H9 (cell line): Measurements from ENCODE around the gene C1QL1. TPM values are rescaled to one million over a fixed set of nuclear protein-coding genes. Genes with fewer than 3 reads are reported as not detected.
"Not testable (repeated sequence)": the region's sequence is repeated elsewhere in the genome, so short reads cannot be mapped to it uniquely, and the experiment has no call there.

ENCODE experiments used
- DNase-seq: peaks from one replicate; pipeline ENCODE4 v3.0.0-alpha.2; 2017
- H2AFZ ChIP-seq: one replicate; pipeline ENCODE4 v1.6.1; 2013; ENCODE audit warnings: mild to moderate bottlenecking, low read length, control low read depth, moderate library complexity
- H2AK5ac ChIP-seq: 2 replicates; pipeline ENCODE4 v1.6.1; 2013; ENCODE audit warnings: low read length, control low read depth, mixed read lengths; ENCODE audit not compliant: insufficient read length
- H2BK120ac ChIP-seq: one replicate; pipeline ENCODE4 v1.6.1; 2013; ENCODE audit warnings: low read depth, mild to moderate bottlenecking, low read length, control low read depth, inconsistent platforms; ENCODE audit not compliant: poor library complexity, severe bottlenecking
- H2BK12ac ChIP-seq: 2 replicates; pipeline ENCODE4 v1.6.1; 2013; ENCODE audit warnings: low read length, control low read depth, mixed read lengths, low read depth; ENCODE audit not compliant: insufficient read length
- H2BK15ac ChIP-seq: 2 replicates; pipeline ENCODE4 v1.6.1; 2013; ENCODE audit warnings: low read depth, low read length, control low read depth
- H2BK20ac ChIP-seq: one replicate; pipeline ENCODE4 v1.6.1; 2013; ENCODE audit warnings: low read depth, mild to moderate bottlenecking, low read length, control low read depth, inconsistent platforms; ENCODE audit not compliant: poor library complexity, severe bottlenecking
- H2BK5ac ChIP-seq: 2 replicates; pipeline ENCODE4 v1.6.1; 2013; ENCODE audit warnings: low read length, control low read depth, mixed read lengths; ENCODE audit not compliant: insufficient read length
- H3K14ac ChIP-seq: 2 replicates; pipeline ENCODE4 v1.6.1; 2013; ENCODE audit warnings: low read length, control low read depth; ENCODE audit not compliant: insufficient read depth
- H3K18ac ChIP-seq: 2 replicates; pipeline ENCODE4 v1.6.1; 2013; ENCODE audit warnings: low read depth, mild to moderate bottlenecking, mixed read lengths, low read length, control low read depth; ENCODE audit not compliant: insufficient read length
- H3K23ac ChIP-seq: 2 replicates; pipeline ENCODE4 v1.6.1; 2013; ENCODE audit warnings: low read length, control low read depth, mixed read lengths, low read depth; ENCODE audit not compliant: insufficient read length
- H3K23me2 ChIP-seq: 2 replicates; pipeline ENCODE4 v1.6.1; 2013; ENCODE audit warnings: low read depth, mild to moderate bottlenecking, mixed read lengths, low read length, control low read depth; ENCODE audit not compliant: insufficient read length, poor library complexity, severe bottlenecking
- H3K27ac ChIP-seq: 2 replicates; pipeline ENCODE4 v1.5.1; 2013; ENCODE audit warnings: low read length, control low read depth, mixed read lengths, low read depth; ENCODE audit not compliant: insufficient read length
- H3K27me3 ChIP-seq: 2 replicates; pipeline ENCODE4 v1.6.1; 2013; ENCODE audit warnings: low read length, control low read depth, inconsistent platforms; ENCODE audit not compliant: insufficient read depth
- H3K4ac ChIP-seq: 2 replicates; pipeline ENCODE4 v1.6.1; 2013; ENCODE audit warnings: low read depth, mild to moderate bottlenecking, control low read depth, inconsistent platforms, low read length, moderate library complexity
- H3K4me1 ChIP-seq: 2 replicates; pipeline ENCODE4 v1.6.1; 2013; ENCODE audit warnings: low read length, control low read depth, inconsistent platforms; ENCODE audit not compliant: insufficient read depth
- H3K4me2 ChIP-seq: 2 replicates; pipeline ENCODE4 v1.6.1; 2013; ENCODE audit warnings: low read length, control low read depth, mixed read lengths; ENCODE audit not compliant: insufficient read length, insufficient read depth
- H3K56ac ChIP-seq: 2 replicates; pipeline ENCODE4 v1.6.1; 2013; ENCODE audit warnings: low read depth, mild to moderate bottlenecking, mixed read lengths, low read length, control low read depth; ENCODE audit not compliant: insufficient read length
- H3K79me1 ChIP-seq: 2 replicates; pipeline ENCODE4 v1.6.1; 2013; ENCODE audit warnings: low read depth, mild to moderate bottlenecking, moderate library complexity, low read length, control low read depth, inconsistent platforms; ENCODE audit not compliant: insufficient read depth, poor library complexity, severe bottlenecking
- H3K79me2 ChIP-seq: 2 replicates; pipeline ENCODE4 v1.6.1; 2013; ENCODE audit warnings: low read length, control low read depth, inconsistent platforms; ENCODE audit not compliant: insufficient read depth
- H3K9ac ChIP-seq: 2 replicates; pipeline ENCODE4 v1.6.1; 2013; ENCODE audit warnings: low read length, control low read depth, mixed read lengths; ENCODE audit not compliant: insufficient read length; ENCODE audit errors: extremely low read depth
- H3K9me3 ChIP-seq: one replicate; pipeline ENCODE4 v1.6.1; 2013; ENCODE audit warnings: low read depth, low read length, inconsistent platforms; ENCODE audit not compliant: control insufficient read depth
- H3T11ph ChIP-seq: one replicate; pipeline ENCODE4 v1.6.1; 2013; ENCODE audit warnings: mild to moderate bottlenecking, low read length, control low read depth, inconsistent platforms
- H4K20me1 ChIP-seq: one replicate; pipeline ENCODE4 v1.6.1; 2013; ENCODE audit not compliant: control insufficient read depth, insufficient read length, insufficient read depth
- H4K5ac ChIP-seq: 2 replicates; pipeline ENCODE4 v1.6.1; 2013; ENCODE audit warnings: low read depth, mild to moderate bottlenecking, mixed read lengths, low read length, control low read depth; ENCODE audit not compliant: insufficient read length
- H4K8ac ChIP-seq: replicated peaks from 2 replicates; pipeline ENCODE4 v1.6.1; 2013; ENCODE audit warnings: low read length, control low read depth, mixed read lengths, low read depth; ENCODE audit not compliant: insufficient read length
- H4K91ac ChIP-seq: 2 replicates; pipeline ENCODE4 v1.6.1; 2013; ENCODE audit warnings: low read depth, mild to moderate bottlenecking, moderate library complexity, mixed read lengths, low read length, control low read depth; ENCODE audit not compliant: insufficient read length
- H3K27ac Mint-ChIP-seq, 3 experiments: 2 replicates in 2 of 3; 3 replicates in 1 of 3; pipeline ENCODE4 v1.8.0; 2020 to 2021; ENCODE audit warnings: mixed read lengths in 3 of 3, mild to moderate bottlenecking in 1 of 3, moderate library complexity in 1 of 3
- H3K27me3 Mint-ChIP-seq: 2 replicates; pipeline ENCODE4 v1.8.0; 2021; ENCODE audit warnings: low read depth, mild to moderate bottlenecking, moderate library complexity, mixed read lengths
- H3K36me3 Mint-ChIP-seq, 3 experiments: 2 replicates in 2 of 3; 3 replicates in 1 of 3; pipeline ENCODE4 v1.8.0; 2020 to 2021; ENCODE audit warnings: low read depth in 3 of 3, mixed read lengths in 3 of 3; ENCODE audit not compliant: insufficient read depth in 1 of 3
- H3K4me1 Mint-ChIP-seq, 2 experiments: 2 replicates each; pipeline ENCODE4 v1.8.0; 2020; ENCODE audit warnings: mixed read lengths in 2 of 2
- H3K4me3 Mint-ChIP-seq, 2 experiments: 2 replicates in 1 of 2; 3 replicates in 1 of 2; pipeline ENCODE4 v1.8.0; 2020 to 2021; ENCODE audit warnings: mild to moderate bottlenecking in 2 of 2, mixed read lengths in 2 of 2, moderate library complexity in 1 of 2
- H3K9me3 Mint-ChIP-seq, 2 experiments: 2 replicates in 1 of 2; 3 replicates in 1 of 2; pipeline ENCODE4 v1.8.0; 2020; ENCODE audit warnings: mild to moderate bottlenecking in 2 of 2, mixed read lengths in 2 of 2, moderate library complexity in 1 of 2
- WGBS: extraction: QIAGEN DNeasy Blood & Tissue Kit; methylation state at CpG from one replicate; pipeline ENCODE4 v1.1.7; 2013; ENCODE audit warnings: missing lambda C conversion rate, low lambda C conversion rate, mixed read lengths; ENCODE audit not compliant: insufficient read length; ENCODE audit errors: extremely low coverage; 5-methylcytosine and 5-hydroxymethylcytosine counted together
- total RNA-seq: library from RNA; stranded (reverse); gene quantifications from 2 replicates; pipeline ENCODE4 v1.2.1, GENCODE V29; 2021
- TF ChIP-seq, protein P1 (sequence below): fragments of 200-600 bp; sonication (generic); conservative IDR thresholded peaks from 3 replicates; pipeline ENCODE4 v1.8.0; 2021; ENCODE audit warnings: antibody characterized with exemption, mild to moderate bottlenecking

Gene C1QL1
- total RNA-seq, 1 experiment from 2014 or later: 6.0 TPM

GRCh38 chr17:44947461-44948314, 20.4 kb downstream of the C1QL1 start, which contains the start of gene KIF18B:
TSS of gene KIF18B (minus strand) at chr17:44947773. CDS start at chr17:44936344, 11,429 bp downstream.
- Histone ChIP-seq H3K27me3 (no peaks in the 10 kb centered on the region), H3K4ac (no peak within 1 kb of the TSS; the same call in 1 of the 2 replicates), H3K79me2 (peaks cover 10% of the 10 kb centered on the region; the same call in 1 of the 2 replicates), H3K9ac (peak within 1 kb of the TSS; percentile 82), H2BK5ac (no peak within 1 kb of the TSS), H3K4me1 (no peaks in the 10 kb centered on the region; the same call in 1 of the 2 replicates), H3K27ac (no peak within 1 kb of the TSS), H3K4me2 (peak within 1 kb of the TSS; percentile 75), H2AK5ac (no peak within 1 kb of the TSS), H2BK12ac (no peak within 1 kb of the TSS), H4K8ac (no peak within 1 kb of the TSS), H2AFZ (no peak within 1 kb of the TSS), H3T11ph (no peak within 1 kb of the TSS), H2BK15ac (no peak within 1 kb of the TSS), H4K20me1 (no peaks in the 10 kb centered on the region), H2BK20ac (no peak within 1 kb of the TSS), H3K9me3 (no peaks in the 10 kb centered on the region), H4K5ac (no peak within 1 kb of the TSS), H3K56ac (no peak within 1 kb of the TSS), H3K18ac (peak within 1 kb of the TSS; percentile 88), H4K91ac (no peak within 1 kb of the TSS), H3K23me2 (peaks cover 5% of the 10 kb centered on the region), H3K23ac (no peak within 1 kb of the TSS), H3K14ac (peak within 1 kb of the TSS; percentile 88), H3K79me1 (no peaks in the 10 kb centered on the region), H2BK120ac (no peak within 1 kb of the TSS)
- H3K36me3 Mint-ChIP-seq: peaks cover 10 to 31% (median 21%) of the 10 kb centered on the region in 3 experiments
- peak within 1 kb of the TSS; percentile 93 to 97 for H3K4me3 Mint-ChIP-seq
- peak; percentile 98 for DNase-seq
- peaks cover 11 to 14% of the 10 kb centered on the region in 2 experiments for H3K4me1 Mint-ChIP-seq
- no CpG with 5 or more reads among the region's 62 CpGs for WGBS
- peak within 1 kb of the TSS in 2 of 3 experiments; percentile 95; a peak in 5 of 7 replicates for H3K27ac Mint-ChIP-seq
- peaks cover 0 to 5% of the 10 kb centered on the region in 2 experiments; a peak in 1 of 5 replicates for H3K9me3 Mint-ChIP-seq
- peaks cover 1% of the 10 kb centered on the region; the same call in 1 of the 2 replicates for H3K27me3 Mint-ChIP-seq
- TF ChIP-seq, protein P1, sequence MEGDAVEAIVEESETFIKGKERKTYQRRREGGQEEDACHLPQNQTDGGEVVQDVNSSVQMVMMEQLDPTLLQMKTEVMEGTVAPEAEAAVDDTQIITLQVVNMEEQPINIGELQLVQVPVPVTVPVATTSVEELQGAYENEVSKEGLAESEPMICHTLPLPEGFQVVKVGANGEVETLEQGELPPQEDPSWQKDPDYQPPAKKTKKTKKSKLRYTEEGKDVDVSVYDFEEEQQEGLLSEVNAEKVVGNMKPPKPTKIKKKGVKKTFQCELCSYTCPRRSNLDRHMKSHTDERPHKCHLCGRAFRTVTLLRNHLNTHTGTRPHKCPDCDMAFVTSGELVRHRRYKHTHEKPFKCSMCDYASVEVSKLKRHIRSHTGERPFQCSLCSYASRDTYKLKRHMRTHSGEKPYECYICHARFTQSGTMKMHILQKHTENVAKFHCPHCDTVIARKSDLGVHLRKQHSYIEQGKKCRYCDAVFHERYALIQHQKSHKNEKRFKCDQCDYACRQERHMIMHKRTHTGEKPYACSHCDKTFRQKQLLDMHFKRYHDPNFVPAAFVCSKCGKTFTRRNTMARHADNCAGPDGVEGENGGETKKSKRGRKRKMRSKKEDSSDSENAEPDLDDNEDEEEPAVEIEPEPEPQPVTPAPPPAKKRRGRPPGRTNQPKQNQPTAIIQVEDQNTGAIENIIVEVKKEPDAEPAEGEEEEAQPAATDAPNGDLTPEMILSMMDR: peak; percentile 6; the same call in 1 of the 3 replicates

GRCh38 chr17:44945652-44946051, 22.5 kb downstream of the C1QL1 start:
- not testable (repeated sequence) for H3K14ac ChIP-seq, H3K4me2 ChIP-seq, H3K23me2 ChIP-seq, H4K91ac ChIP-seq, H4K5ac ChIP-seq, H3K27ac Mint-ChIP-seq, H3K4ac ChIP-seq, H2BK120ac ChIP-seq, H2BK12ac ChIP-seq, H3K9ac ChIP-seq, H4K20me1 ChIP-seq, H3K79me1 ChIP-seq, H2BK15ac ChIP-seq, H3K27ac ChIP-seq, H4K8ac ChIP-seq, H3K9me3 Mint-ChIP-seq, H2AFZ ChIP-seq, H3K27me3 Mint-ChIP-seq, H3K4me1 ChIP-seq, H2AK5ac ChIP-seq, H3K18ac ChIP-seq, H3K9me3 ChIP-seq, H2BK20ac ChIP-seq, H3K23ac ChIP-seq, DNase-seq, H2BK5ac ChIP-seq, H3T11ph ChIP-seq, H3K27me3 ChIP-seq, H3K56ac ChIP-seq
- peaks cover 16% of the 10 kb centered on the region; the same call in 1 of the 2 replicates for H3K79me2 ChIP-seq
- no CpG with 5 or more reads among the region's 10 CpGs for WGBS
- peak overlapping the region; percentile 93 to 97 for H3K4me3 Mint-ChIP-seq
- peaks cover 22 to 25% of the 10 kb centered on the region in 2 experiments for H3K4me1 Mint-ChIP-seq
- peaks cover 13 to 37% (median 24%) of the 10 kb centered on the region in 3 experiments for H3K36me3 Mint-ChIP-seq
